ENCODE measurements around the gene CDH6. TPM values are rescaled to one million over a fixed set of nuclear protein-coding genes. Genes with fewer than 3 reads are reported as not detected.

The CDH6 gene
- total RNA-seq, 1 donor from 2014 or later = 5.7 TPM

- Histone ChIP-seq H3K27me3 (ENCODE audit: control insufficient read depth in 3 of 3, insufficient read depth in 3 of 3, low read length in 3 of 3) (no peaks in the 10 kb centered on the region), H3K4me1 (ENCODE audit: control insufficient read depth in 3 of 3, insufficient read depth in 3 of 3, low read length in 3 of 3) (no peaks in the 10 kb centered on the region), H3K27ac (ENCODE audit: low read depth, low read length) (no peak overlapping the region), H3K9me3 (ENCODE audit: control insufficient read depth in 3 of 3, low read length in 3 of 3) (no peaks in the 10 kb centered on the region), H3K9ac (ENCODE audit: low read depth in 1 of 3, low read length in 3 of 3) (no peak overlapping the region), H3K36me3 (ENCODE audit: control insufficient read depth in 3 of 3, insufficient read depth in 3 of 3, low read length in 3 of 3) (no peaks in the 10 kb centered on the region), H3K4me3 (ENCODE audit: low read length in 3 of 3) (no peak overlapping the region)
Measured at GRCh38 chr5:31235381-31235780, 41.9 kb downstream of the CDH6 start.

GRCh38 chr5:31236339-31236738, 42.9 kb downstream of the CDH6 start:
- no peak overlapping the region for H3K9ac ChIP-seq (ENCODE audit: low read depth in 1 of 3, low read length in 3 of 3)
- H3K36me3 ChIP-seq (ENCODE audit: control insufficient read depth in 3 of 3, insufficient read depth in 3 of 3, low read length in 3 of 3) = no peaks in the 10 kb centered on the region
- H3K27me3 ChIP-seq (ENCODE audit: control insufficient read depth in 3 of 3, insufficient read depth in 3 of 3, low read length in 3 of 3) = no peaks in the 10 kb centered on the region
- no peaks in the 10 kb centered on the region for H3K4me1 ChIP-seq (ENCODE audit: control insufficient read depth in 3 of 3, insufficient read depth in 3 of 3, low read length in 3 of 3)
- no peak overlapping the region for H3K4me3 ChIP-seq (ENCODE audit: low read length in 3 of 3)
- no peak overlapping the region for H3K27ac ChIP-seq (ENCODE audit: low read depth, low read length)
- no peaks in the 10 kb centered on the region for H3K9me3 ChIP-seq (ENCODE audit: control insufficient read depth in 3 of 3, low read length in 3 of 3)

- no peaks in the 10 kb centered on the region for H3K27me3 ChIP-seq (ENCODE audit: control insufficient read depth in 3 of 3, insufficient read depth in 3 of 3, low read length in 3 of 3)
- H3K9me3 ChIP-seq (ENCODE audit: control insufficient read depth in 3 of 3, low read length in 3 of 3) = no peaks in the 10 kb centered on the region
- no peak overlapping the region for H3K4me3 ChIP-seq (ENCODE audit: low read length in 3 of 3)
- no peaks in the 10 kb centered on the region for H3K4me1 ChIP-seq (ENCODE audit: control insufficient read depth in 3 of 3, insufficient read depth in 3 of 3, low read length in 3 of 3)
- H3K36me3 ChIP-seq (ENCODE audit: control insufficient read depth in 3 of 3, insufficient read depth in 3 of 3, low read length in 3 of 3) = no peaks in the 10 kb centered on the region
- H3K9ac ChIP-seq (ENCODE audit: low read depth in 1 of 3, low read length in 3 of 3) = no peak overlapping the region
- no peak overlapping the region for H3K27ac ChIP-seq (ENCODE audit: low read depth, low read length)
Measured at GRCh38 chr5:31237174-31237573, 43.7 kb downstream of the CDH6 start.

- H3K4me3 ChIP-seq (ENCODE audit: low read length in 3 of 3) = no peak overlapping the region
- H3K9ac ChIP-seq (ENCODE audit: low read depth in 1 of 3, low read length in 3 of 3) = no peak overlapping the region
- no peaks in the 10 kb centered on the region for H3K4me1 ChIP-seq (ENCODE audit: control insufficient read depth in 3 of 3, insufficient read depth in 3 of 3, low read length in 3 of 3)
- no peaks in the 10 kb centered on the region for H3K27me3 ChIP-seq (ENCODE audit: control insufficient read depth in 3 of 3, insufficient read depth in 3 of 3, low read length in 3 of 3)
- H3K27ac ChIP-seq (ENCODE audit: low read depth, low read length) = no peak overlapping the region
- no peaks in the 10 kb centered on the region for H3K36me3 ChIP-seq (ENCODE audit: control insufficient read depth in 3 of 3, insufficient read depth in 3 of 3, low read length in 3 of 3)
- H3K9me3 ChIP-seq (ENCODE audit: control insufficient read depth in 3 of 3, low read length in 3 of 3) = no peaks in the 10 kb centered on the region
Measured at GRCh38 chr5:31238497-31238896, 45.0 kb downstream of the CDH6 start.

GRCh38 chr5:31244921-31245320, 51.4 kb downstream of the CDH6 start:
- Histone ChIP-seq H3K9ac (ENCODE audit: low read depth in 1 of 3, low read length in 3 of 3) (no peak overlapping the region), H3K4me3 (ENCODE audit: low read length in 3 of 3) (no peak overlapping the region), H3K27me3 (ENCODE audit: control insufficient read depth in 3 of 3, insufficient read depth in 3 of 3, low read length in 3 of 3) (no peaks in the 10 kb centered on the region), H3K4me1 (ENCODE audit: control insufficient read depth in 3 of 3, insufficient read depth in 3 of 3, low read length in 3 of 3) (no peaks in the 10 kb centered on the region), H3K9me3 (ENCODE audit: control insufficient read depth in 3 of 3, low read length in 3 of 3) (no peaks in the 10 kb centered on the region), H3K27ac (ENCODE audit: low read depth, low read length) (no peak overlapping the region), H3K36me3 (ENCODE audit: control insufficient read depth in 3 of 3, insufficient read depth in 3 of 3, low read length in 3 of 3) (no peaks in the 10 kb centered on the region)

GRCh38 chr5:31247381-31247780, 53.9 kb downstream of the CDH6 start:
- no peak overlapping the region for H3K9ac ChIP-seq (ENCODE audit: low read depth in 1 of 3, low read length in 3 of 3)
- no peaks in the 10 kb centered on the region for H3K27me3 ChIP-seq (ENCODE audit: control insufficient read depth in 3 of 3, insufficient read depth in 3 of 3, low read length in 3 of 3)
- no peak overlapping the region for H3K27ac ChIP-seq (ENCODE audit: low read depth, low read length)
- H3K9me3 ChIP-seq (ENCODE audit: control insufficient read depth in 3 of 3, low read length in 3 of 3) = no peaks in the 10 kb centered on the region
- no peak overlapping the region for H3K4me3 ChIP-seq (ENCODE audit: low read length in 3 of 3)
- H3K4me1 ChIP-seq (ENCODE audit: control insufficient read depth in 3 of 3, insufficient read depth in 3 of 3, low read length in 3 of 3) = no peaks in the 10 kb centered on the region
- no peaks in the 10 kb centered on the region for H3K36me3 ChIP-seq (ENCODE audit: control insufficient read depth in 3 of 3, insufficient read depth in 3 of 3, low read length in 3 of 3)

GRCh38 chr5:31250201-31250600, 56.7 kb downstream of the CDH6 start:
- H3K27me3 ChIP-seq (ENCODE audit: control insufficient read depth in 3 of 3, insufficient read depth in 3 of 3, low read length in 3 of 3) = no peaks in the 10 kb centered on the region
- H3K9ac ChIP-seq (ENCODE audit: low read depth in 1 of 3, low read length in 3 of 3) = no peak overlapping the region

GRCh38 chr5:31251032-31251431, 57.5 kb downstream of the CDH6 start:
- no peak overlapping the region for H3K9ac ChIP-seq (ENCODE audit: low read depth in 1 of 3, low read length in 3 of 3)
- H3K4me1 ChIP-seq (ENCODE audit: control insufficient read depth in 3 of 3, insufficient read depth in 3 of 3, low read length in 3 of 3) = no peaks in the 10 kb centered on the region
- no peak overlapping the region for H3K27ac ChIP-seq (ENCODE audit: low read depth, low read length)
- no peaks in the 10 kb centered on the region for H3K9me3 ChIP-seq (ENCODE audit: control insufficient read depth in 3 of 3, low read length in 3 of 3)
- H3K36me3 ChIP-seq (ENCODE audit: control insufficient read depth in 3 of 3, insufficient read depth in 3 of 3, low read length in 3 of 3) = no peaks in the 10 kb centered on the region
- no peaks in the 10 kb centered on the region for H3K27me3 ChIP-seq (ENCODE audit: control insufficient read depth in 3 of 3, insufficient read depth in 3 of 3, low read length in 3 of 3)
- no peak overlapping the region for H3K4me3 ChIP-seq (ENCODE audit: low read length in 3 of 3)

More at GRCh38 chr5:31250201-31250600, 56.7 kb downstream of the CDH6 start:
- no peak overlapping the region for H3K4me3 ChIP-seq (ENCODE audit: low read length in 3 of 3)
- no peaks in the 10 kb centered on the region for H3K36me3 ChIP-seq (ENCODE audit: control insufficient read depth in 3 of 3, insufficient read depth in 3 of 3, low read length in 3 of 3)
- no peaks in the 10 kb centered on the region for H3K4me1 ChIP-seq (ENCODE audit: control insufficient read depth in 3 of 3, insufficient read depth in 3 of 3, low read length in 3 of 3)
- H3K9me3 ChIP-seq (ENCODE audit: control insufficient read depth in 3 of 3, low read length in 3 of 3) = no peaks in the 10 kb centered on the region
- H3K27ac ChIP-seq (ENCODE audit: low read depth, low read length) = no peak overlapping the region

GRCh38 chr5:31255041-31255440, 61.6 kb downstream of the CDH6 start:
- no peaks in the 10 kb centered on the region for H3K36me3 ChIP-seq (ENCODE audit: control insufficient read depth in 3 of 3, insufficient read depth in 3 of 3, low read length in 3 of 3)
- no peak overlapping the region for H3K9ac ChIP-seq (ENCODE audit: low read depth in 1 of 3, low read length in 3 of 3)
- no peak overlapping the region for H3K27ac ChIP-seq (ENCODE audit: low read depth, low read length)
- H3K27me3 ChIP-seq (ENCODE audit: control insufficient read depth in 3 of 3, insufficient read depth in 3 of 3, low read length in 3 of 3) = no peaks in the 10 kb centered on the region
- no peaks in the 10 kb centered on the region for H3K9me3 ChIP-seq (ENCODE audit: control insufficient read depth in 3 of 3, low read length in 3 of 3)
- H3K4me3 ChIP-seq (ENCODE audit: low read length in 3 of 3) = no peak overlapping the region
- no peaks in the 10 kb centered on the region for H3K4me1 ChIP-seq (ENCODE audit: control insufficient read depth in 3 of 3, insufficient read depth in 3 of 3, low read length in 3 of 3)

- Histone ChIP-seq H3K4me1 (ENCODE audit: control insufficient read depth in 3 of 3, insufficient read depth in 3 of 3, low read length in 3 of 3) (no peaks in the 10 kb centered on the region), H3K27ac (ENCODE audit: low read depth, low read length) (no peak overlapping the region), H3K4me3 (ENCODE audit: low read length in 3 of 3) (no peak overlapping the region), H3K27me3 (ENCODE audit: control insufficient read depth in 3 of 3, insufficient read depth in 3 of 3, low read length in 3 of 3) (peaks cover 0 to 3% (median 2%) of the 10 kb centered on the region in 3 donors), H3K9me3 (ENCODE audit: control insufficient read depth in 3 of 3, low read length in 3 of 3) (no peaks in the 10 kb centered on the region), H3K9ac (ENCODE audit: low read depth in 1 of 3, low read length in 3 of 3) (no peak overlapping the region), H3K36me3 (ENCODE audit: control insufficient read depth in 3 of 3, insufficient read depth in 3 of 3, low read length in 3 of 3) (no peaks in the 10 kb centered on the region)
Measured at GRCh38 chr5:31268256-31268655, 74.8 kb downstream of the CDH6 start.

- H3K27ac ChIP-seq (ENCODE audit: low read depth, low read length) = no peak overlapping the region
- no peak overlapping the region for H3K9ac ChIP-seq (ENCODE audit: low read depth in 1 of 3, low read length in 3 of 3)
- H3K4me3 ChIP-seq (ENCODE audit: low read length in 3 of 3) = no peak overlapping the region
- no peaks in the 10 kb centered on the region for H3K9me3 ChIP-seq (ENCODE audit: control insufficient read depth in 3 of 3, low read length in 3 of 3)
- peaks cover 0 to 3% (median 2%) of the 10 kb centered on the region in 3 donors for H3K27me3 ChIP-seq (ENCODE audit: control insufficient read depth in 3 of 3, insufficient read depth in 3 of 3, low read length in 3 of 3)
- no peaks in the 10 kb centered on the region for H3K36me3 ChIP-seq (ENCODE audit: control insufficient read depth in 3 of 3, insufficient read depth in 3 of 3, low read length in 3 of 3)
- no peaks in the 10 kb centered on the region for H3K4me1 ChIP-seq (ENCODE audit: control insufficient read depth in 3 of 3, insufficient read depth in 3 of 3, low read length in 3 of 3)
Measured at GRCh38 chr5:31268686-31269085, 75.2 kb downstream of the CDH6 start.

All from skeletal muscle tissue (tissue), 4 donors.